Right atrium auricular region (tissue), 2 donors: ENCODE data around the gene HRH4. TPM values are rescaled to one million over a fixed set of nuclear protein-coding genes. Genes with fewer than 3 reads are reported as not detected.

Source experiments
- DNase-seq: peaks from one replicate; pipeline ENCODE4 v3.0.0-alpha.2; 2019; ENCODE audit warnings: low spot score
- H3K27ac ChIP-seq, 2 donors: fragments of 200-600 bp; sonication (generic); 1 replicate in 1 of 2; 2 replicates in 1 of 2; pipeline ENCODE4 v1.5.1; 2016 to 2019
- H3K27me3 ChIP-seq, 2 donors: fragments of 200-600 bp; sonication (generic); one replicate each; pipeline versions ENCODE4 v1.5.1 to v1.6.0; 2017 to 2019
- H3K36me3 ChIP-seq: fragments of 200-600 bp; sonication (generic); one replicate; pipeline ENCODE4 v1.5.1; 2016
- H3K4me1 ChIP-seq, 2 donors: fragments of 200-600 bp; sonication (generic); one replicate each; pipeline versions ENCODE4 v1.5.1 to v1.6.0; 2017 to 2019
- H3K4me3 ChIP-seq, 2 donors: fragments of 200-600 bp; sonication (generic); 1 replicate in 1 of 2; 2 replicates in 1 of 2; pipeline ENCODE4 v1.5.1; 2017 to 2019; ENCODE audit warnings: mild to moderate bottlenecking in 1 of 2, moderate library complexity in 1 of 2
- H3K9me3 ChIP-seq, 2 donors: fragments of 200-600 bp; sonication (generic); one replicate each; pipeline ENCODE4 v1.5.1; 2019
- CTCF ChIP-seq, 2 donors: fragments of 200-600 bp; sonication (generic); IDR thresholded peaks; one replicate each; pipeline ENCODE4 v1.5.1; 2019; ENCODE audit warnings: antibody characterized with exemption in 2 of 2
- total RNA-seq, 2 donors: library from RNA; depleted of rRNA; stranded (reverse); fragments of >200 nt; gene quantifications; one replicate each; pipeline ENCODE4 v1.1.0, GENCODE V29; 2016

Gene HRH4
- total RNA-seq, 2 donors from 2014 or later, result not detected

GRCh38 chr18:24509435-24509834 lies 49.0 kb downstream of the HRH4 start:
- no peak overlapping the region for H3K4me3 ChIP-seq
- no peak overlapping the region for H3K27ac ChIP-seq
- no peaks in the 10 kb centered on the region for H3K9me3 ChIP-seq
- H3K4me1 ChIP-seq, result no peaks in the 10 kb centered on the region
- no peak for DNase-seq
- no peaks in the 10 kb centered on the region for H3K27me3 ChIP-seq
- H3K36me3 ChIP-seq, result no peaks in the 10 kb centered on the region
- no peak for TF ChIP-seq CTCF (IDR thresholded peaks at IDR 0.05)

DNA sequence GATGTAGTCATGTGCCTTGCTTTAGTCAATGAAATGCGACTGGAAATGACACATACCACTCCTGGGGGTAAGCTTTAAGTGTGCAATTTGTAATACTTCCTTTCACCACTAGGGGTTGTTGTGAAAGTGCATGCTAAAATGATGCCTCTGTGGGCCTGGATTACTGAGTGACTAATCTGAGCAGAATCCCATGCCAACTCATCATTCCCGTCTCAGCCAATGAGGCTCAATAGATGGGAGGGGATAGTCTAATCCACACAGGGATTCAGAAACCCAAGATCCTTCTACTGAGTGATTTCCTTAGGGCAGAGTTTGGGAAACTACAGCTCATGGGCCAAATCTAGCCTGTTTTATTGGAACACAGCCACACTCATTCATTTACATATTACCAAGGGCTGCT lies 54.0 kb downstream of the HRH4 start:
- H3K27ac ChIP-seq, result no peak overlapping the region
- H3K9me3 ChIP-seq, result no peaks in the 10 kb centered on the region
- no peaks in the 10 kb centered on the region for H3K4me1 ChIP-seq
- H3K27me3 ChIP-seq, result no peaks in the 10 kb centered on the region
- DNase-seq, result no peak
- H3K4me3 ChIP-seq, result no peak overlapping the region
- no peaks in the 10 kb centered on the region for H3K36me3 ChIP-seq
- peak in 1 of 2 donors; percentile 55 for TF ChIP-seq CTCF (IDR thresholded peaks at IDR 0.05)

- DNase-seq, result no peak
- H3K4me1 ChIP-seq, result no peaks in the 10 kb centered on the region
- no peak overlapping the region for H3K27ac ChIP-seq
- TF ChIP-seq CTCF (IDR thresholded peaks at IDR 0.05), result no peak
- no peak overlapping the region for H3K4me3 ChIP-seq
- H3K9me3 ChIP-seq, result no peaks in the 10 kb centered on the region
- no peaks in the 10 kb centered on the region for H3K27me3 ChIP-seq
- no peaks in the 10 kb centered on the region for H3K36me3 ChIP-seq
These were observed 55.3 kb downstream of the HRH4 start for GRCh38 chr18:24515721-24516120.

DNA sequence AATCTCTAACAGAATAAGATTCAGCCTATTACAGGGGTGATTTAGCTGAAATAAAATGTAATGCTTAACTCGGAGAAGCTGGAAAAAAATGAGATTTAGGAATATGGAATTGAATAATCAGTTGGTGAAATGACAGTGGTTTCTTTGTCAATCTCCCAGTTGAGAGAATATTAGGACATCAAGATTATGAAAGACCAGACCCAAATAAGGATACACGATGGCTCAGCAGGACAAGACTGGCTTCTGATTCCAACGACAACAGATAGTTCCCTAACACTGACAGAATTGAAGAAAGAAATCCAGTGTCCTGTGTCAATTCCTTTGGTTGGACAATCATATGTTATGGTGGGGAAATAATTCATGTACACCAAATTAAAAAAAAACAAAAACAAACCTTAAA lies 55.8 kb downstream of the HRH4 start:
- no peaks in the 10 kb centered on the region for H3K4me1 ChIP-seq
- H3K27me3 ChIP-seq, result no peaks in the 10 kb centered on the region

GRCh38 chr18:24517554-24517953 lies 57.1 kb downstream of the HRH4 start:
- H3K4me1 ChIP-seq, result no peaks in the 10 kb centered on the region
- H3K4me3 ChIP-seq, result no peak overlapping the region
- H3K27ac ChIP-seq, result no peak overlapping the region
- no peaks in the 10 kb centered on the region for H3K27me3 ChIP-seq
- no peak for TF ChIP-seq CTCF (IDR thresholded peaks at IDR 0.05)
- no peaks in the 10 kb centered on the region for H3K36me3 ChIP-seq
- no peak for DNase-seq
- H3K9me3 ChIP-seq, result no peaks in the 10 kb centered on the region

More for the DNA sequence above, 55.8 kb downstream of the HRH4 start:
- no peak overlapping the region for H3K4me3 ChIP-seq
- no peaks in the 10 kb centered on the region for H3K9me3 ChIP-seq
- DNase-seq, result no peak
- no peaks in the 10 kb centered on the region for H3K36me3 ChIP-seq
- TF ChIP-seq CTCF (IDR thresholded peaks at IDR 0.05), result no peak
- no peak overlapping the region for H3K27ac ChIP-seq

GRCh38 chr18:24518596-24518995 lies 58.2 kb downstream of the HRH4 start:
- Histone ChIP-seq H3K27me3 (no peaks in the 10 kb centered on the region), H3K9me3 (no peaks in the 10 kb centered on the region)
- no peak for DNase-seq

More at GRCh38 chr18:24518596-24518995, 58.2 kb downstream of the HRH4 start:
- Histone ChIP-seq H3K4me1 (no peaks in the 10 kb centered on the region), H3K36me3 (no peaks in the 10 kb centered on the region), H3K27ac (no peak overlapping the region), H3K4me3 (no peak overlapping the region)
- TF ChIP-seq CTCF (IDR thresholded peaks at IDR 0.05), result no peak
